ENCODE measurements around the gene SH2D3C.

Gene SH2D3C

GRCh38 chr9:127703289-127703946 is 75.0 kb downstream of the SH2D3C start:
- in situ Hi-C loops (cut with MboI; ENCODE audit: low sequenced_read_pairs): no loop called here

GRCh38 chr9:127700594-127701255 is 77.7 kb downstream of the SH2D3C start:
- in situ Hi-C loops (cut with MboI; ENCODE audit: low sequenced_read_pairs): no loop called here

- in situ Hi-C loops (cut with MboI; ENCODE audit: low sequenced_read_pairs): no loop called here
Observed at GRCh38 chr9:127700140-127700539, 78.3 kb downstream of the SH2D3C start.

- in situ Hi-C loops (cut with MboI; ENCODE audit: low sequenced_read_pairs): no loop called here
Observed at GRCh38 chr9:127698985-127699670, 79.3 kb downstream of the SH2D3C start.

GRCh38 chr9:127698386-127698785 is 80.1 kb downstream of the SH2D3C start:
- in situ Hi-C loops (cut with MboI; ENCODE audit: low sequenced_read_pairs): no loop called here

- in situ Hi-C loops (cut with MboI; ENCODE audit: low sequenced_read_pairs): no loop called here
Observed at GRCh38 chr9:127697575-127697974, 80.9 kb downstream of the SH2D3C start.

- in situ Hi-C loops (cut with MboI; ENCODE audit: low sequenced_read_pairs): no loop called here
Observed at GRCh38 chr9:127694890-127695720, 83.4 kb downstream of the SH2D3C start.

- in situ Hi-C loops (cut with MboI; ENCODE audit: low sequenced_read_pairs): no loop called here
Observed at GRCh38 chr9:127693697-127694096, 84.8 kb downstream of the SH2D3C start.

- in situ Hi-C loops (cut with MboI; ENCODE audit: low sequenced_read_pairs): no loop called here
Observed at GRCh38 chr9:127693143-127693542, 85.3 kb downstream of the SH2D3C start.

GRCh38 chr9:127692071-127692470 is 86.4 kb downstream of the SH2D3C start:
- in situ Hi-C loops (cut with MboI; ENCODE audit: low sequenced_read_pairs): no loop called here

GRCh38 chr9:127690735-127691134 is 87.7 kb downstream of the SH2D3C start:
- in situ Hi-C loops (cut with MboI; ENCODE audit: low sequenced_read_pairs): no loop called here

GRCh38 chr9:127689329-127690000 is 89.0 kb downstream of the SH2D3C start:
- in situ Hi-C loops (cut with MboI; ENCODE audit: low sequenced_read_pairs): no loop called here
